Measurements from ENCODE around the gene ATP4A.

ATP4A gene

DNA sequence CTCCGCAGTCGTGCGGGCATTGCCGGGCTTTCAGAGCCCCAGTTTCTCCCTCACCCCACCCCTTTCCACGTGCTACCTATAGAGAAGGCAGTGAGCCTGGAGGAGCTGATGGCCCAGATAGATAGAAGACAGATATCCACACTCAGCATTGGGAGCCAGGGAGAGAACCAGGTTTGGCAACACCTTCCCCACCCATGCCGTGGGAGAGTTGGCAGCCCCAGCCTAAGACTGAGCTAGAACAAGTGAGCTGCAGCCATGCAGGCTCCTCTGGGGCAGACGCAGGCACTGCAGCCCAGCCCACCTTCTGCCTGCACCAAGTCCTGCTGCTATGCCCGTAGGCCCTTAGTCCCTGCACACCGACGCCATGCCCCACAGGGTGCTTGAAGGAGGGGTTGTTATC is 62.8 kb downstream of the ATP4A start:
- Histone ChIP-seq H3K27me3 (ENCODE audit: insufficient read depth, low read depth, severe bottlenecking) (no peaks in the 10 kb centered on the region), H3K27ac (no peak overlapping the region), H3K36me3 (no peaks in the 10 kb centered on the region), H3K9me3 (ENCODE audit: severe bottlenecking) (no peaks in the 10 kb centered on the region), H3K4me3 (ENCODE audit: low read depth, low read length) (no peak overlapping the region)
- TF ChIP-seq, protein P1, sequence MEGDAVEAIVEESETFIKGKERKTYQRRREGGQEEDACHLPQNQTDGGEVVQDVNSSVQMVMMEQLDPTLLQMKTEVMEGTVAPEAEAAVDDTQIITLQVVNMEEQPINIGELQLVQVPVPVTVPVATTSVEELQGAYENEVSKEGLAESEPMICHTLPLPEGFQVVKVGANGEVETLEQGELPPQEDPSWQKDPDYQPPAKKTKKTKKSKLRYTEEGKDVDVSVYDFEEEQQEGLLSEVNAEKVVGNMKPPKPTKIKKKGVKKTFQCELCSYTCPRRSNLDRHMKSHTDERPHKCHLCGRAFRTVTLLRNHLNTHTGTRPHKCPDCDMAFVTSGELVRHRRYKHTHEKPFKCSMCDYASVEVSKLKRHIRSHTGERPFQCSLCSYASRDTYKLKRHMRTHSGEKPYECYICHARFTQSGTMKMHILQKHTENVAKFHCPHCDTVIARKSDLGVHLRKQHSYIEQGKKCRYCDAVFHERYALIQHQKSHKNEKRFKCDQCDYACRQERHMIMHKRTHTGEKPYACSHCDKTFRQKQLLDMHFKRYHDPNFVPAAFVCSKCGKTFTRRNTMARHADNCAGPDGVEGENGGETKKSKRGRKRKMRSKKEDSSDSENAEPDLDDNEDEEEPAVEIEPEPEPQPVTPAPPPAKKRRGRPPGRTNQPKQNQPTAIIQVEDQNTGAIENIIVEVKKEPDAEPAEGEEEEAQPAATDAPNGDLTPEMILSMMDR (IDR thresholded peaks at IDR 0.05; ENCODE audit: low read depth, low read length): no peak
- no peak for DNase-seq
